Ovary (tissue), 9 donors: ENCODE results near the gene SSC5D. TPM values are rescaled to one million over a fixed set of nuclear protein-coding genes. Genes with fewer than 3 reads are reported as not detected.

ENCODE experiments used
- DNase-seq, 5 donors: peaks; one replicate each; pipeline ENCODE4 v3.0.0-alpha.2; 2019 to 2020
- H3K27ac ChIP-seq, 2 donors: fragments of 200-600 bp; one replicate each; pipeline versions ENCODE4 v1.5.1 to v1.8.0; 2019 to 2022
- H3K27me3 ChIP-seq: fragments of 200-600 bp; one replicate; pipeline ENCODE4 v1.8.0; 2022
- H3K36me3 ChIP-seq: fragments of 200-600 bp; sonication (generic); one replicate; pipeline ENCODE4 v1.5.1; 2019
- H3K4me1 ChIP-seq: one replicate; pipeline ENCODE4 v1.8.1; 2013; ENCODE audit warnings: mild to moderate bottlenecking, moderate library complexity; ENCODE audit not compliant: insufficient read depth
- H3K4me3 ChIP-seq: fragments of 200-600 bp; sonication (generic); one replicate; pipeline ENCODE4 v1.5.1; 2017
- H3K9me3 ChIP-seq, 2 donors: fragments of 200-600 bp in 1 of 2; sonication (generic) in 1 of 2; one replicate each; pipeline versions ENCODE4 v1.5.1 to v1.8.1; 2013 to 2019; ENCODE audit warnings: mild to moderate bottlenecking in 1 of 2, moderate library complexity in 1 of 2
- EP300 ChIP-seq: sonication (generic); formaldehyde crosslinking; IDR thresholded peaks from one replicate; pipeline ENCODE4 v1.6.1; 2017; ENCODE audit warnings: antibody characterized with exemption
- POLR2A ChIP-seq: fragments of 450-650 bp; IDR thresholded peaks from one replicate; pipeline ENCODE4 v1.6.1; 2017; ENCODE audit warnings: antibody characterized with exemption, mild to moderate bottlenecking, moderate library complexity
- WGBS, 3 donors: extraction: QIAGEN DNeasy Blood & Tissue Kit in 1 of 3; methylation state at CpG; one replicate each; pipeline versions ENCODE4 v1.1.5 to v1.1.7; 2013 to 2017; 5-methylcytosine and 5-hydroxymethylcytosine counted together
- intact Hi-C, 4 donors: fragments of 100-400 bp; cut with DNase I; formaldehyde crosslinking; loops; one replicate each; pipeline versions ENCODE4 v1.11.0 to v1.15.1; 2022 to 2023
- polyA plus RNA-seq, 2 donors: library from polyadenylated mRNA; stranded (reverse); fragments of 200-250 nt in 1 of 2; fragments of 350-450 nt in 1 of 2; fragmentation: Illumina TruSeq in 1 of 2; extraction: RNeasy Lipid Tissue Mini Kit (QIAGEN cat#74804) in 1 of 2; gene quantifications; one replicate each; pipeline ENCODE4 v1.2.3, GENCODE V29; 2013 to 2014
- total RNA-seq, 7 donors: library from RNA; depleted of rRNA in 2 of 7; stranded (reverse); fragments of >200 nt in 2 of 7; fragmentation: NEBNext Ultra II Directional in 3 of 7; extraction: Animal tissue kit (Norgen Biotek cat#: 25700) in 3 of 7; gene quantifications; one replicate each; pipeline versions ENCODE4 v1.1.0 to v1.2.4, GENCODE V29; 2016 to 2023
- TF ChIP-seq, protein P1 (sequence below), 3 donors: fragments of 450-650 bp in 2 of 3; fragments of 200-600 bp in 1 of 3; IDR thresholded peaks; one replicate each; pipeline versions ENCODE4 v1.5.1 to v1.8.0; 2016 to 2022; ENCODE audit warnings: antibody characterized with exemption in 3 of 3, mild to moderate bottlenecking in 1 of 3
- donor health status: DM: no; HTN: no; CAD: no; lungs with moderate emphysema.
- donor health status: DM: no; HTN: no; CAD: no.
- donor health status: Bipolar disorder and iron deficiency.
- donor health status: DM: yes; HTN: yes; CAD: no.
- donor health status: DM: no; HTN: no; CAD: no.
- donor health status: DM: yes; HTN: yes; CAD: no.

SSC5D gene
- total and polyA plus RNA-seq, 9 donors, result 5.7 to 29.7 (median 12.4) TPM

DNA sequence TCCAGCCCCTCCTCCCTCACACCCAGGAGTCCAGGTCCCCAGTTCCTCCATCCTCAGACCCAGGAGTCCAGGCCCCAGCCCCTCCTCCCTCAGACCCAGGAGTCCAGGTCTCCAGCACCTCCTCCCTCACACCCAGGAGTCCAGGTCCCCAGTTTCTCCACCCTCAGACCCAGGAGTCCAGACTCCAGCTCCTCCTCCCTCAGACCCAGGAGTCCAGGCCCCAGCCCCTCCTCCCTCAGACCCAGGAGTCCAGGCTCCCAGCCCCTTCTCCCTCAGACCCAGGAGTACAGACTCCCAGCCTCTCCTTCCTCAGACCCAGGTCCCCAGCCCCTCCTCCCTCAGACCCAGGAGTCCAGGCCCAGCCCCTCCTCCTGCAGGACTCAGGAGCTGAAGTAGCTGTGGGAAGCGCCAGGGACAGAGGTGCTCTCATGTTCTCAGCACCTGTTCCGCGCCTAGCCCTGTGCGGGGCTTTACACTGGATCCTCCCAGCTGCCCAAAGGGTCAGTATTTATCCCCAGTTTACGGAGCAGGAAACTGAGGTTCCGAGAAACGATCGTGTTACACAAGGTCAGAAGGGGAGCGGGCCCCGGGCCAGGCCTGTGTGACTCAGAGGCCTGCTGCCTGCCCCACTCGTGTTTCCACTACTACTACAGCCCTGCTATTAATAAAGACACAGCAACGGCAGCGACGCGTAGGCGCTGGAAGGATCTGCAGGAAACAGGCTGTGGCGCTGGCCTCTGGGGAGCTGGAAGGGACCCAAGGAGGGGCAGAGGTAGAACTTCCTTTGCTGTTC is 58.8 kb downstream of the SSC5D start:
- WGBS, 3 donors, result 39 to 47% (median 47%) methylated on average over 17 of the region's 17 CpGs
- no peak overlapping the region for H3K27ac ChIP-seq
- DNase-seq, result peak in 4 of 5 donors; percentile 43 to 52 (median 52)

DNA sequence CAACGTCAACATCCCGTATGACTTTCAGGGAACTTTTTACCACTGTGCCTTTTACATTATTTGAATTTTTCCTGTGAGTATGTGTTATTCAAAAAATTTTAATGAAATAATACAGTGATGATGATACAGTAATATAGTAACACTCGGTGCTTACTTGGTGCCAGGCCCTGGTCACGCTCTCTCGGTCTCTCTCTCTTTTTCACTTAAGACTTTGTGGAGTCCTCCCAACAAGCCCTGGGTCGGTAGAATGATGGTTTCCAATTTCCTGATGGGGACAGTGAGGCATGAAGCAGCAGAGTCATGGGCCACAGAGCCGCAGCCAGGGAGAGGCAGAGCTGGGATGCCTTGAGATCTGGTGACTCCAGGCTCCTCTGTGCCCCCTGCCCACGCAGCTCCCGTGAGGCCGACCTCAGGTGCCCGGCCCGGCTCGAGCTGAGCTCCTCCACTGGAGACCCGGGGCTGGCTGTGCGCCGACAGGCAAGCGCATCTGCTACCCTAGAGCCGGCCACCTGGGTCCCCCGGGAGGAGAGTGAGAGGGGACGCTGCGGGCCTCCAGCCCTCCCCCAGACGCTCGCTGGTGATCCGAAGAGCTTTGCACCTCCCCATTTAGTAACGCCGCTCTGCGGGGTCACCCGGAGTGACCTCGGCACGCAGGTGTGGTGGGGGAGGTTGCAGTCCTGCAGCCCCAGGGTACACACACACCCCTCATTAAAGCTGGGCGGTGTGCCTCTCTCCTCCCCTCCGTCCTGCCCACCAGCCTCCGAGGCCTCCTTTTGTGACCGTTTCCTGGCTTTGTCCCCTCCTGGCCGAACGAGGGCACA is 61.5 kb downstream of the SSC5D start:
- TF ChIP-seq, protein P1, sequence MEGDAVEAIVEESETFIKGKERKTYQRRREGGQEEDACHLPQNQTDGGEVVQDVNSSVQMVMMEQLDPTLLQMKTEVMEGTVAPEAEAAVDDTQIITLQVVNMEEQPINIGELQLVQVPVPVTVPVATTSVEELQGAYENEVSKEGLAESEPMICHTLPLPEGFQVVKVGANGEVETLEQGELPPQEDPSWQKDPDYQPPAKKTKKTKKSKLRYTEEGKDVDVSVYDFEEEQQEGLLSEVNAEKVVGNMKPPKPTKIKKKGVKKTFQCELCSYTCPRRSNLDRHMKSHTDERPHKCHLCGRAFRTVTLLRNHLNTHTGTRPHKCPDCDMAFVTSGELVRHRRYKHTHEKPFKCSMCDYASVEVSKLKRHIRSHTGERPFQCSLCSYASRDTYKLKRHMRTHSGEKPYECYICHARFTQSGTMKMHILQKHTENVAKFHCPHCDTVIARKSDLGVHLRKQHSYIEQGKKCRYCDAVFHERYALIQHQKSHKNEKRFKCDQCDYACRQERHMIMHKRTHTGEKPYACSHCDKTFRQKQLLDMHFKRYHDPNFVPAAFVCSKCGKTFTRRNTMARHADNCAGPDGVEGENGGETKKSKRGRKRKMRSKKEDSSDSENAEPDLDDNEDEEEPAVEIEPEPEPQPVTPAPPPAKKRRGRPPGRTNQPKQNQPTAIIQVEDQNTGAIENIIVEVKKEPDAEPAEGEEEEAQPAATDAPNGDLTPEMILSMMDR (IDR thresholded peaks at IDR 0.05), result no peak
- no peak for TF ChIP-seq POLR2A
- no peak for TF ChIP-seq EP300
- Histone ChIP-seq H3K27ac (no peak overlapping the region), H3K9me3 (no peaks in the 10 kb centered on the region), H3K27me3 (no peaks in the 10 kb centered on the region), H3K4me3 (no peak overlapping the region), H3K36me3 (no peaks in the 10 kb centered on the region), H3K4me1 (no peaks in the 10 kb centered on the region)
- DNase-seq, result no peak
- intact Hi-C loops, result no loop called here
- WGBS, 3 donors, result 20 to 25% (median 24%) methylated on average over 35 to 36 of the region's 36 CpGs

More for the DNA sequence above, 58.8 kb downstream of the SSC5D start:
- Histone ChIP-seq H3K27me3 (no peaks in the 10 kb centered on the region), H3K4me1 (no peaks in the 10 kb centered on the region), H3K4me3 (no peak overlapping the region), H3K36me3 (no peaks in the 10 kb centered on the region), H3K9me3 (no peaks in the 10 kb centered on the region)
- TF ChIP-seq POLR2A, result no peak
- TF ChIP-seq, protein P1 (IDR thresholded peaks at IDR 0.05), result no peak
- TF ChIP-seq EP300, result no peak
- intact Hi-C loops, result no loop called here

DNA sequence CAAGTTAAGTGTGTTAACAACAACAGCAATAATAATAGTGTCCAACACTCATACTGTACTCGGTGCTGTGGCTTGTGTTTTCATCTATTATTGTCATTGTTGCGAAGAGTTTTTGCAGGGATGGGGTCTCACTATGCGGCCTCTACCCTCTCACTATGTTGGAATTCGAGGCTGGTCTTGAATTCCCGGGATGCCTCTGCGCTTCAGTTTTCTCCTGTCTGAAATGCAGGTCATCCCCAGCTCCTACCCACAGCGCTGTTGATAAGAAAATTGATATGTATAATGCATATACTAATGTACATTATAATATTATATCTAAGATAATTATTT is 62.0 kb downstream of the SSC5D start:
- no peak for TF ChIP-seq EP300
- TF ChIP-seq, protein P1 (IDR thresholded peaks at IDR 0.05), result no peak
- no peak for TF ChIP-seq POLR2A
- 58 to 62% (median 58%) methylated on average over 7 of the region's 7 CpGs for WGBS, 3 donors
- Histone ChIP-seq H3K4me1 (no peaks in the 10 kb centered on the region), H3K27me3 (no peaks in the 10 kb centered on the region), H3K9me3 (no peaks in the 10 kb centered on the region), H3K36me3 (no peaks in the 10 kb centered on the region), H3K27ac (no peak overlapping the region), H3K4me3 (no peak overlapping the region)
- no peak for DNase-seq
- intact Hi-C loops, result no loop called here

- Histone ChIP-seq H3K4me3 (no peak overlapping the region), H3K36me3 (no peaks in the 10 kb centered on the region), H3K27me3 (no peaks in the 10 kb centered on the region), H3K4me1 (no peaks in the 10 kb centered on the region), H3K9me3 (no peaks in the 10 kb centered on the region), H3K27ac (no peak overlapping the region)
- DNase-seq, result no peak
- intact Hi-C loops, result no loop called here
- TF ChIP-seq EP300, result no peak
- TF ChIP-seq, protein P1 (IDR thresholded peaks at IDR 0.05), result no peak
- no peak for TF ChIP-seq POLR2A
- 28 to 50% (median 36%) methylated on average over 5 of the region's 5 CpGs for WGBS, 3 donors
These were observed 64.0 kb downstream of the SSC5D start for GRCh38 chr19:55552206-55552605.
